Kidney epithelial cell (primary cell): ENCODE results near the gene ZSCAN5B. TPM values are rescaled to one million over a fixed set of nuclear protein-coding genes. Genes with fewer than 3 reads are reported as not detected.

Experiments
- DNase-seq: peaks from one replicate; pipeline ENCODE4 v3.0.0-alpha.2; 2010; ENCODE audit warnings: low read depth
- H3K27me3 ChIP-seq: 2 replicates; pipeline ENCODE4 v1.6.0; 2011; ENCODE audit warnings: low read length; ENCODE audit not compliant: control insufficient read depth, insufficient read depth
- H3K36me3 ChIP-seq: 2 replicates; pipeline ENCODE4 v1.5.1; 2011; ENCODE audit warnings: low read length; ENCODE audit not compliant: control insufficient read depth, insufficient read depth
- H3K4me3 ChIP-seq: 2 replicates; pipeline ENCODE4 v1.5.1; 2011; ENCODE audit warnings: low read depth, mild to moderate bottlenecking, control low read depth, low read length
- CTCF ChIP-seq: IDR thresholded peaks from 2 replicates; pipeline ENCODE4 v1.5.1; 2011; ENCODE audit warnings: mild to moderate bottlenecking, moderate library complexity, low read length, control low read depth, inconsistent platforms; ENCODE audit not compliant: insufficient read depth, poor library complexity, severe bottlenecking
- total RNA-seq: library from RNA; depleted of rRNA; stranded (reverse); fragments of >200 nt; gene quantifications from 2 replicates; pipeline ENCODE4 v1.2.3, GENCODE V29; 2015

Gene ZSCAN5B
- total RNA-seq, 1 donor from 2014 or later = not detected

- H3K4me3 ChIP-seq = no peak overlapping the region
- DNase-seq = no peak
- no peak for TF ChIP-seq CTCF
- peaks cover 2% of the 10 kb centered on the region for H3K36me3 ChIP-seq
- no peaks in the 10 kb centered on the region for H3K27me3 ChIP-seq
These were observed 38.5 kb downstream of the ZSCAN5B start for GRCh38 chr19:56159009-56159559.

- no peaks in the 10 kb centered on the region for H3K27me3 ChIP-seq
- H3K36me3 ChIP-seq = peaks cover 2% of the 10 kb centered on the region
- no peak overlapping the region for H3K4me3 ChIP-seq
- DNase-seq = no peak
- TF ChIP-seq CTCF = no peak
These were observed 39.3 kb downstream of the ZSCAN5B start for GRCh38 chr19:56158170-56158757.

GRCh38 chr19:56156768-56157167 is 40.8 kb downstream of the ZSCAN5B start:
- no peak overlapping the region for H3K4me3 ChIP-seq
- no peak for DNase-seq
- peaks cover 2% of the 10 kb centered on the region for H3K36me3 ChIP-seq
- TF ChIP-seq CTCF = no peak
- no peaks in the 10 kb centered on the region for H3K27me3 ChIP-seq

- no peaks in the 10 kb centered on the region for H3K27me3 ChIP-seq
- DNase-seq = no peak
- H3K36me3 ChIP-seq = peaks cover 2% of the 10 kb centered on the region
- no peak overlapping the region for H3K4me3 ChIP-seq
- TF ChIP-seq CTCF = peak; percentile 18
These were observed 42.4 kb downstream of the ZSCAN5B start for GRCh38 chr19:56155124-56155687.

GRCh38 chr19:56153507-56153906 is 44.1 kb downstream of the ZSCAN5B start:
- Histone ChIP-seq H3K4me3 (no peak overlapping the region), H3K36me3 (peaks cover 2% of the 10 kb centered on the region), H3K27me3 (no peaks in the 10 kb centered on the region)
- no peak for TF ChIP-seq CTCF
- DNase-seq = no peak
